GM23248 (cell line): ENCODE measurements around the gene PPP1R2. TPM values are rescaled to one million over a fixed set of nuclear protein-coding genes. Genes with fewer than 3 reads are reported as not detected.
A peak's percentile ranks its signal among the peaks of the same experiment; 100 is the strongest.
"Not testable (repeated sequence)": the region's sequence is repeated elsewhere in the genome, so short reads cannot be mapped to it uniquely, and the experiment has no call there.

Experiments
- DNase-seq: peaks from one replicate; pipeline ENCODE4 v3.0.0-alpha.2; 2015
- H2AFZ ChIP-seq: fragments of 200-600 bp; sonication (generic); 2 replicates; pipeline ENCODE4 v1.6.1; 2016; ENCODE audit warnings: antibody characterized with exemption
- H3F3A ChIP-seq: fragments of 200-600 bp; sonication (generic); 2 replicates; pipeline ENCODE4 v1.6.1; 2016; ENCODE audit warnings: mild to moderate bottlenecking, antibody characterized with exemption, mixed run types; ENCODE audit not compliant: insufficient read depth
- H3K27ac ChIP-seq: fragments of 200-600 bp; sonication (generic); 2 replicates; pipeline ENCODE4 v1.5.1; 2016; ENCODE audit warnings: mild to moderate bottlenecking
- H3K27me3 ChIP-seq: fragments of 200-600 bp; sonication (generic); replicated peaks from 2 replicates; pipeline ENCODE4 v1.6.1; 2016; ENCODE audit warnings: mild to moderate bottlenecking; ENCODE audit not compliant: insufficient read depth
- H3K36me3 ChIP-seq: fragments of 200-600 bp; sonication (generic); 2 replicates; pipeline ENCODE4 v1.6.1; 2016; ENCODE audit warnings: low read depth, mild to moderate bottlenecking
- H3K4me1 ChIP-seq: fragments of 200-600 bp; sonication (generic); 2 replicates; pipeline ENCODE4 v1.6.1; 2016; ENCODE audit warnings: mild to moderate bottlenecking; ENCODE audit not compliant: insufficient read depth
- H3K4me2 ChIP-seq: fragments of 200-600 bp; sonication (generic); one replicate; pipeline ENCODE4 v1.6.1; 2016; ENCODE audit warnings: mild to moderate bottlenecking; ENCODE audit not compliant: unreplicated experiment
- H3K4me3 ChIP-seq: fragments of 200-600 bp; sonication (generic); 2 replicates; pipeline ENCODE4 v1.5.1; 2016; ENCODE audit warnings: mild to moderate bottlenecking
- H3K79me2 ChIP-seq: fragments of 200-600 bp; sonication (generic); 2 replicates; pipeline ENCODE4 v1.6.1; 2016; ENCODE audit warnings: mild to moderate bottlenecking; ENCODE audit not compliant: insufficient read depth
- H3K9ac ChIP-seq: fragments of 200-600 bp; sonication (generic); 2 replicates; pipeline ENCODE4 v1.6.1; 2016; ENCODE audit warnings: mild to moderate bottlenecking
- H3K9me2 ChIP-seq: fragments of 200-600 bp; sonication (generic); 2 replicates; pipeline ENCODE4 v1.6.1; 2016; ENCODE audit warnings: mixed run types, mild to moderate bottlenecking, moderate library complexity; ENCODE audit not compliant: insufficient read depth
- H3K9me3 ChIP-seq: fragments of 200-600 bp; sonication (generic); one replicate; pipeline ENCODE4 v1.6.1; 2017; ENCODE audit warnings: low read depth
- H4K20me1 ChIP-seq: fragments of 200-600 bp; sonication (generic); 2 replicates; pipeline ENCODE4 v1.6.0; 2016; ENCODE audit not compliant: insufficient read depth
- EZH2 ChIP-seq: fragments of 200-600 bp; sonication (generic); IDR thresholded peaks from 2 replicates; pipeline ENCODE4 v1.6.1; 2018; ENCODE audit warnings: antibody characterized with exemption, mild to moderate bottlenecking; ENCODE audit not compliant: insufficient read depth, poor library complexity, severe bottlenecking
- EZH2phosphoT487 ChIP-seq: fragments of 200-600 bp; sonication (generic); IDR thresholded peaks from 2 replicates; pipeline ENCODE4 v1.6.1; 2018; ENCODE audit warnings: antibody characterized with exemption, moderate library complexity, mild to moderate bottlenecking, low read depth; ENCODE audit not compliant: insufficient read depth
- WGBS, 2 experiments: methylation state at CpG; one replicate each; pipeline ENCODE4 v1.1.6; 2015 to 2017; ENCODE audit warnings: low lambda C conversion rate in 2 of 2, low coverage in 1 of 2; ENCODE audit errors: missing lambda C conversion rate in 2 of 2; 5-methylcytosine and 5-hydroxymethylcytosine counted together
- in situ Hi-C: fragments of 300-500 bp; cut with MboI; formaldehyde crosslinking; loops from 2 replicates; pipeline ENCODE4 v1.15.0; 2020
- polyA plus RNA-seq: library from polyadenylated mRNA; unstranded; fragments of >200 nt; fragmentation: Nextera tagmentation; extraction: Ambion mirVana; gene quantifications from 2 replicates; pipeline ENCODE4 v1.2.1, GENCODE V29; 2016
- total RNA-seq: library from RNA; depleted of rRNA; stranded (reverse); fragments of >200 nt; shearing (Covaris generic); gene quantifications from 2 replicates; pipeline ENCODE4 v1.2.3, GENCODE V29; 2014; rRNA removed

Gene PPP1R2
- total RNA-seq (50.9 and 52.4 TPM in 2 replicates), polyA plus RNA-seq (55.8 and 68.2 TPM in 2 replicates)

DNA sequence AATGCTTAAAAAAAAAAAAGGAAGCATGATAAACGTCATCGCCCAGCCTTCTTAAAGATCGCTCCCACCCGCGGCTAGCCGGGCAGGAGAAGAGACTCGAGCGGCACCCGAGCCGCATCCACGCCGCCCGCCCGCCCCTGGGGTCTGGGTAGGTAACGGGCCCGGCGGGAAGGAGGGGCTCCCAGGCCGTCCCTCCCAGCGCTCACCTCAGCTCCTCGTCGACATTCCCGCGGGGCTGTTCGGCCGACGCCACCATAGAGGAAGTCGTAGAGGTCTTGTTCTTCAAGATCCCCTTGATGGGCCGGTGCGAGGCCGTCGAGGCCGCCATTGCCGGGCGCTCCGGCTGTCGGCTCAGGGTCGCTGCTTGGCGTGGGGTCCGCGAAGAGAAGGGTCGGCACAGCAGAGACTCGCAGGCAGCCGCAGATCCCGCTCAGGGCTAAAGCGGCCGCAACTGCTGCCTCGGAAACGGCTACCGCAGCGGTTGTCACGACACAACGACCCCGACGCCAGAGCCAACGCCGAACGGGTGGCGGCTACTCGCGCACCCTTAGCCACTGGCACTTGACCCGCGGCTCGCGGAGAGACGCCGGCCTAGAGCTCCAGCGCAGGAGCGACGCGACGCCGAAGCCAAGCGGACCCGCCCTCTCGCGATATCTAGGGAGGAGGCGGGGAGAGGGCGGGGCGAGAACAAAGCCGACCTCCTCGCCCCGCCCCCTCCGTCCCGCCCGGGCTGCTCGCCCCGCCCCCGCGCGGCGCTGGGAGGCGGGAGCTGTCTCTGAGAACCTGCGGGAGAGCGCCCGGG lies at the start of gene PPP1R2:
Gene PPP1R2 (minus strand): TSS at position 628 of the 802 bp plus-strand sequence. CDS start 300 bp downstream, at position 328.
- 1% methylated on average over 45 to 52 of the region's 95 CpGs for WGBS, 2 experiments
- H3K9me3 ChIP-seq: no peaks in the 10 kb centered on the region
- H3K9me2 ChIP-seq: no peaks in the 10 kb centered on the region
- peaks cover 49% of the 10 kb centered on the region for H3K79me2 ChIP-seq
- H3K4me2 ChIP-seq: peak within 1 kb of the TSS; percentile 99
- H2AFZ ChIP-seq: peak within 1 kb of the TSS; percentile 88
- TF ChIP-seq EZH2phosphoT487: no peak
- no peak for TF ChIP-seq EZH2
- H3K27ac ChIP-seq: peak within 1 kb of the TSS; percentile 67
- peak; percentile 98 for DNase-seq
- peaks cover 25% of the 10 kb centered on the region for H3F3A ChIP-seq
- H3K4me1 ChIP-seq: peaks cover 24% of the 10 kb centered on the region
- no peaks in the 10 kb centered on the region for H4K20me1 ChIP-seq
- H3K36me3 ChIP-seq: no peaks in the 10 kb centered on the region
- H3K9ac ChIP-seq: peak within 1 kb of the TSS; percentile 88
- in situ Hi-C loops: no loop called here
- H3K4me3 ChIP-seq: peak within 1 kb of the TSS; percentile 91
- no peaks in the 10 kb centered on the region for H3K27me3 ChIP-seq

GRCh38 chr3:195591852-195592251 lies 48.7 kb upstream of the PPP1R2 start:
- Histone ChIP-seq H3K4me3 (no peak overlapping the region), H3K9me3 (no peaks in the 10 kb centered on the region), H3K4me2 (no peak overlapping the region), H3K9me2 (no peaks in the 10 kb centered on the region), H4K20me1 (no peaks in the 10 kb centered on the region), H3K36me3 (no peaks in the 10 kb centered on the region), H3F3A (no peaks in the 10 kb centered on the region), H3K27me3 (no peaks in the 10 kb centered on the region), H3K4me1 (no peaks in the 10 kb centered on the region), H3K9ac (no peak overlapping the region), H3K27ac (no peak overlapping the region), H3K79me2 (no peaks in the 10 kb centered on the region), H2AFZ (no peak overlapping the region)
- 6 to 7% methylated on average over 2 of the region's 2 CpGs for WGBS, 2 experiments
- TF ChIP-seq EZH2: no peak
- no peak for TF ChIP-seq EZH2phosphoT487
- in situ Hi-C loops: no loop called here
- DNase-seq: no peak

DNA sequence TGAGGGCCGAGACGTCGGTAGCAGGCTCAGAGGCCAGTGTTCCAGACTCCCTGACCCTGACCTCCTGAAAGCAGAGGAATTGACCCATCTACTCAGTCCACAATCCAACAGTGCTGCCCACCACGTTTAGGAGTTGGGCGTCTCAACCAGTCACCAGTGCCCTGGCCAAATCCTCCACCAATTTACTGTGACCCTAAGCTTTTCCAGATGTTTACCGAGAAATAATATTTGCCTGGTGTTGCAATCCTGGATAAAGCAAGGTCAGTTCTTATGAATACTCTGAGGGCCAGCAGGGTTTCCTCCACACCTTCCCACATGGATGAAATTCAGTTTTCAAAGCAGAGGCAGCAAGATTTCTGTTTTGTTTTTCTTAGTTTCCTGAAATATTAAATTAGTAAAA lies 48.1 kb upstream of the PPP1R2 start:
- H3K9me3 ChIP-seq: no peaks in the 10 kb centered on the region
- H3K27ac ChIP-seq: no peak overlapping the region
- no peaks in the 10 kb centered on the region for H3K9me2 ChIP-seq
- in situ Hi-C loops: no loop called here
- DNase-seq: peak; percentile 24
- H3K36me3 ChIP-seq: no peaks in the 10 kb centered on the region
- H2AFZ ChIP-seq: no peak overlapping the region
- no peaks in the 10 kb centered on the region for H3K79me2 ChIP-seq
- H3K9ac ChIP-seq: no peak overlapping the region
- no peak overlapping the region for H3K4me2 ChIP-seq
- H3F3A ChIP-seq: no peaks in the 10 kb centered on the region
- TF ChIP-seq EZH2 (no peak), EZH2phosphoT487 (no peak)
- H4K20me1 ChIP-seq: no peaks in the 10 kb centered on the region
- 11 to 24% methylated on average over 6 of the region's 6 CpGs for WGBS, 2 experiments
- H3K27me3 ChIP-seq: no peaks in the 10 kb centered on the region
- no peak overlapping the region for H3K4me3 ChIP-seq
- H3K4me1 ChIP-seq: no peaks in the 10 kb centered on the region

DNA sequence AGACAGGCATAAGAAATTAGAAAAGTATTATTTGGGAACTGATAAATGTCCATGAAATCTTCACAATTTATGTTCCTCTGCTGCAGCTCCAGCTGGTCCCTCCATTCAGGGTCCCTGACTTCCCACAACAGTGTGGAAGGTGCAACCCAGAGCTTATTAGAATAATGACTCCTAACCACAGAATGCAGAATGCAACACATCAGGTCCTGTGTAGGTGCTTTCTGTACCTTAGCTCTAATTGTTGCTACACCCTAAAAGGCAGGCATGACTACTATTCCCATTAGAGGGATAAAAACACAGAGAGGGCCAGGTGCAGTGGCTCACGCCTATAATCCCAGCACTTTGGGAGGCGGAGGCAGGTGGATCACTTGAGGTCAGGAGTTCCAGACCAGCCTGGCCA lies 47.3 kb upstream of the PPP1R2 start:
- H3K4me2 ChIP-seq, H3K9me2 ChIP-seq, H4K20me1 ChIP-seq, H2AFZ ChIP-seq, in situ Hi-C loops, H3F3A ChIP-seq, H3K27me3 ChIP-seq, H3K36me3 ChIP-seq, H3K4me1 ChIP-seq, H3K27ac ChIP-seq, H3K4me3 ChIP-seq, H3K9ac ChIP-seq, H3K9me3 ChIP-seq, DNase-seq, H3K79me2 ChIP-seq: not testable (repeated sequence)
- WGBS, 2 experiments: 46 to 47% methylated on average over 2 of the region's 2 CpGs

DNA sequence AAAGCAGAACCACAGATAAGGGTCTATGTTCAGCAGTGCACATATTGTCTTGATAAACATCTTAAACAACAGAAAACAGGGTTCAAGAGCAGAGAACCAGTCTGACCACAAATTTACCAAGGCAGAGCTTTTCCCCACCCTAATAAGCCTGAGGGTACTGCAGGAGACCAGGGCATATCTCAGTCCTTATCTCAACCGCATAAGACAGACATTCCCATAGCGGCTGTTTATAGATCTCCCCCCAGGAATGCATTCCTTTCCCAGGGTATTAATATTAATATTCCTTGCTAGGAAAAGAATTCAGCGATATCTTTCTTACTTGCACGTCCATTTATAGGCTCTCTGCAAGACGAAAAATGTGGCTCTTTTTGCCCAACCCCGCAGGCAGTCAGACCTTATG lies 46.7 kb upstream of the PPP1R2 start:
- H3K4me2 ChIP-seq, H3K9me2 ChIP-seq, H3K9me3 ChIP-seq, H3K27me3 ChIP-seq, H3K36me3 ChIP-seq, H3K4me1 ChIP-seq, H3K79me2 ChIP-seq, DNase-seq, H3K9ac ChIP-seq, H4K20me1 ChIP-seq, H2AFZ ChIP-seq, H3F3A ChIP-seq, in situ Hi-C loops, H3K4me3 ChIP-seq, H3K27ac ChIP-seq: not testable (repeated sequence)
- 61 to 66% methylated on average over 6 of the region's 6 CpGs for WGBS, 2 experiments
